Measurements from ENCODE around the gene KAT6B. TPM values are rescaled to one million over a fixed set of nuclear protein-coding genes. Genes with fewer than 3 reads are reported as not detected.
A peak's percentile ranks its signal among the peaks of the same experiment; 100 is the strongest.

KAT6B gene
- total and polyA plus RNA-seq, 2 experiments from 2014 or later: 7.7 to 12.4 TPM

GRCh38 chr10:74821501-74821900 lies 4.9 kb upstream of the KAT6B start:
- Histone ChIP-seq H3K36me3 (ENCODE audit: low read depth) (no peaks in the 10 kb centered on the region), H3K79me2 (ENCODE audit: insufficient read depth) (no peaks in the 10 kb centered on the region), H3K4me3 (no peak overlapping the region), H4K20me1 (ENCODE audit: insufficient read depth) (no peaks in the 10 kb centered on the region), H3K9me2 (ENCODE audit: insufficient read depth) (no peaks in the 10 kb centered on the region), H2AFZ (no peak overlapping the region), H3F3A (ENCODE audit: insufficient read depth) (peaks cover 27% of the 10 kb centered on the region), H3K27ac (no peak overlapping the region), H3K4me1 (ENCODE audit: insufficient read depth) (peaks cover 19% of the 10 kb centered on the region), H3K9ac (no peak overlapping the region), H3K9me3 (ENCODE audit: low read depth) (no peaks in the 10 kb centered on the region), H3K27me3 (replicated peaks; ENCODE audit: insufficient read depth) (no peaks in the 10 kb centered on the region), H3K4me2 (ENCODE audit: unreplicated experiment) (no peak overlapping the region)
- TF ChIP-seq EZH2 (IDR thresholded peaks at IDR 0.05; ENCODE audit: insufficient read depth, poor library complexity, severe bottlenecking) (no peak), EZH2phosphoT487 (IDR thresholded peaks at IDR 0.05; ENCODE audit: insufficient read depth, low read depth) (no peak)
- in situ Hi-C loops (cut with MboI): no loop called here
- 71 to 73% methylated on average over 3 of the region's 3 CpGs for WGBS, 2 experiments (ENCODE audit: low coverage in 1 of 2, low lambda C conversion rate in 2 of 2, missing lambda C conversion rate in 2 of 2)
- no peak for DNase-seq

- Histone ChIP-seq H3K9ac (peak overlapping the region; percentile 49; the same call in 1 of the 2 replicates), H4K20me1 (ENCODE audit: insufficient read depth) (no peaks in the 10 kb centered on the region), H3F3A (ENCODE audit: insufficient read depth) (peaks cover 27% of the 10 kb centered on the region), H2AFZ (peak overlapping the region; percentile 79), H3K4me3 (peak overlapping the region; percentile 15; the same call in 1 of the 2 replicates), H3K4me1 (ENCODE audit: insufficient read depth) (peaks cover 19% of the 10 kb centered on the region), H3K27me3 (replicated peaks; ENCODE audit: insufficient read depth) (no peaks in the 10 kb centered on the region), H3K27ac (peak overlapping the region; percentile 77), H3K9me3 (ENCODE audit: low read depth) (no peaks in the 10 kb centered on the region), H3K36me3 (ENCODE audit: low read depth) (no peaks in the 10 kb centered on the region), H3K4me2 (ENCODE audit: unreplicated experiment) (peak overlapping the region; percentile 29), H3K9me2 (ENCODE audit: insufficient read depth) (no peaks in the 10 kb centered on the region), H3K79me2 (ENCODE audit: insufficient read depth) (peaks cover 2% of the 10 kb centered on the region)
- DNase-seq: peak; percentile 27
- WGBS, 2 experiments (ENCODE audit: low coverage in 1 of 2, low lambda C conversion rate in 2 of 2, missing lambda C conversion rate in 2 of 2): 65 to 79% methylated on average over 2 of the region's 2 CpGs
- TF ChIP-seq EZH2phosphoT487 (IDR thresholded peaks at IDR 0.05; ENCODE audit: insufficient read depth, low read depth) (no peak), EZH2 (IDR thresholded peaks at IDR 0.05; ENCODE audit: insufficient read depth, poor library complexity, severe bottlenecking) (no peak)
- in situ Hi-C loops (cut with MboI): no loop called here
These were observed 4.3 kb upstream of the KAT6B start for GRCh38 chr10:74822101-74822500.

- no peaks in the 10 kb centered on the region for H3K36me3 ChIP-seq (ENCODE audit: low read depth)
- WGBS, 2 experiments (ENCODE audit: low coverage in 1 of 2, low lambda C conversion rate in 2 of 2, missing lambda C conversion rate in 2 of 2): 21 to 23% methylated on average over 3 of the region's 3 CpGs
- H4K20me1 ChIP-seq (ENCODE audit: insufficient read depth): no peaks in the 10 kb centered on the region
- H2AFZ ChIP-seq: peak overlapping the region; percentile 79
- TF ChIP-seq EZH2 (IDR thresholded peaks at IDR 0.05; ENCODE audit: insufficient read depth, poor library complexity, severe bottlenecking) (no peak), EZH2phosphoT487 (IDR thresholded peaks at IDR 0.05; ENCODE audit: insufficient read depth, low read depth) (no peak)
- H3K27ac ChIP-seq: peak overlapping the region; percentile 77
- H3K4me3 ChIP-seq: peak overlapping the region; percentile 15; the same call in 1 of the 2 replicates
- peaks cover 19% of the 10 kb centered on the region for H3K4me1 ChIP-seq (ENCODE audit: insufficient read depth)
- H3F3A ChIP-seq (ENCODE audit: insufficient read depth): peaks cover 29% of the 10 kb centered on the region
- H3K79me2 ChIP-seq (ENCODE audit: insufficient read depth): peaks cover 7% of the 10 kb centered on the region
- H3K9ac ChIP-seq: peak overlapping the region; percentile 49; the same call in 1 of the 2 replicates
- H3K27me3 ChIP-seq (replicated peaks; ENCODE audit: insufficient read depth): no peaks in the 10 kb centered on the region
- in situ Hi-C loops (cut with MboI): no loop called here
- peak overlapping the region; percentile 39 for H3K4me2 ChIP-seq (ENCODE audit: unreplicated experiment)
- DNase-seq: peak; percentile 92
- no peaks in the 10 kb centered on the region for H3K9me3 ChIP-seq (ENCODE audit: low read depth)
- H3K9me2 ChIP-seq (ENCODE audit: insufficient read depth): no peaks in the 10 kb centered on the region
These were observed 3.8 kb upstream of the KAT6B start for GRCh38 chr10:74822521-74823089.

- no peak for TF ChIP-seq EZH2phosphoT487 (IDR thresholded peaks at IDR 0.05; ENCODE audit: insufficient read depth, low read depth)
- TF ChIP-seq EZH2 (IDR thresholded peaks at IDR 0.05; ENCODE audit: insufficient read depth, poor library complexity, severe bottlenecking): no peak
- Histone ChIP-seq H3K36me3 (ENCODE audit: low read depth) (no peaks in the 10 kb centered on the region), H3F3A (ENCODE audit: insufficient read depth) (peaks cover 36% of the 10 kb centered on the region), H3K4me2 (ENCODE audit: unreplicated experiment) (no peak overlapping the region), H2AFZ (no peak overlapping the region), H4K20me1 (ENCODE audit: insufficient read depth) (peaks cover 5% of the 10 kb centered on the region; the same call in 1 of the 2 replicates), H3K79me2 (ENCODE audit: insufficient read depth) (peaks cover 19% of the 10 kb centered on the region), H3K27me3 (replicated peaks; ENCODE audit: insufficient read depth) (no peaks in the 10 kb centered on the region), H3K4me1 (ENCODE audit: insufficient read depth) (peaks cover 19% of the 10 kb centered on the region), H3K9me3 (ENCODE audit: low read depth) (no peaks in the 10 kb centered on the region), H3K4me3 (no peak overlapping the region), H3K9me2 (ENCODE audit: insufficient read depth) (no peaks in the 10 kb centered on the region), H3K9ac (no peak overlapping the region), H3K27ac (no peak overlapping the region)
- no peak for DNase-seq
- 54 to 58% methylated on average over 4 of the region's 4 CpGs for WGBS, 2 experiments (ENCODE audit: low coverage in 1 of 2, low lambda C conversion rate in 2 of 2, missing lambda C conversion rate in 2 of 2)
- in situ Hi-C loops (cut with MboI): no loop called here
These were observed 2.6 kb upstream of the KAT6B start for GRCh38 chr10:74823791-74824183.
